BJ (cell line): Measurements from ENCODE around the gene DDA1. TPM values are rescaled to one million over a fixed set of nuclear protein-coding genes. Genes with fewer than 3 reads are reported as not detected.

Source experiments
- CTCF ChIA-PET: fragments of 350-600 bp; formaldehyde crosslinking; extraction: SDS; loops from one replicate; lab custom pipeline; 2021; ENCODE audit warnings: antibody characterized with exemption, inconsistent platforms; lab: Yijun Ruan, JAX
- POLR2A ChIA-PET: fragments of 300-600 bp; sonication (Branson Sonifier 250); formaldehyde crosslinking; extraction: SDS; loops from one replicate; lab custom pipeline; 2021; ENCODE audit warnings: antibody characterized with exemption; lab: Charles Lee
- DNase-seq: peaks from one replicate; pipeline ENCODE4 v3.0.0-alpha.2; 2011; ENCODE audit warnings: low read depth
- H3K27me3 ChIP-seq: 2 replicates; pipeline ENCODE4 v1.6.0; 2011; ENCODE audit warnings: low read length; ENCODE audit not compliant: control insufficient read depth, insufficient read depth
- H3K36me3 ChIP-seq: 2 replicates; pipeline ENCODE4 v1.5.1; 2011; ENCODE audit warnings: low read length; ENCODE audit not compliant: control insufficient read depth, insufficient read depth
- H3K4me3 ChIP-seq: 2 replicates; pipeline ENCODE4 v1.5.1; 2011; ENCODE audit warnings: low read depth, mild to moderate bottlenecking, control low read depth, low read length
- polyA plus RNA-seq: library from polyadenylated mRNA; depleted of rRNA; stranded (reverse); fragments of >200 nt; gene quantifications from 2 replicates; pipeline ENCODE4 v1.2.3, GENCODE V29; 2011
- TF ChIP-seq, protein P1 (sequence below): IDR thresholded peaks from 2 replicates; pipeline ENCODE4 v1.5.1; 2011; ENCODE audit warnings: low read depth, mild to moderate bottlenecking, control low read depth, inconsistent platforms, low read length, moderate library complexity; ENCODE audit not compliant: insufficient read depth

DDA1 gene
- polyA plus RNA-seq, 1 experiment, result 52.7 TPM

DNA sequence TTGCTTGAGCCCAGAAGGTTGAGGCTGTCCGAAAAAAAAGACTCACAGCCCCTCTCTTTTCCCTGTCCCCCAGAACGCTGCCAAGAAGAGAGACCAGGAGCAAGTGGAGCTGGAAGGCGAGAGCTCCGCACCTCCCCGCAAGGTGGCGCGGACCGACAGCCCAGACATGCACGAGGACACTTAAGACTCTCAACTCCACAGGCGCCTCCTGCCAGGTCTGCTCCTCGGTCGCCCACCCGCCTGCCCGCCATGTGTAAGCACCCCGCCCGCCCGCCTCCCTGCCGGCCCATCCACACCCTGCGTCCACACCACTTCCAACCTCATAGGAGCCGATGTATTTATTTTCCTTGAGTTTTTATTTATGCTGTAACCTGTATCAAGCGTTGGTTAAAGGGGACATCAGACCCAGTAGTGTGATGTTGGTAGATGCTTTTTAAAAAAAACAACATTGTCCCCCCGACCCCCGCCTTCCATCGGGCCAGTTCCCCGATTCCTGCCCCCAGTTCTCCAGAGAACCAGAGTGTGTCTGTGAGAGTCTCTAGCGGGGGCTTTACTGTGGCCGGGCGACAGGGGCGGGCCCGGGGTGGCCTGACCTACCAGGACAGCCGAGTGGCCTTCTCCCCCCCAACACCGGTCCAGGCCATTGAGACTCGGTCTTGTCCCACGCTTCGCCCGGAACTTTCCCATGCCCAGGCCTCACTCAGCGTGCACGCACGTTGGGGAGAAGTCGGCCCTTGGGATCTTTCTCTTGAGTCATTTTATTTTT is 10.3 kb downstream of the DDA1 start:
- POLR2A ChIA-PET, result no interaction called here
- TF ChIP-seq, protein P1, sequence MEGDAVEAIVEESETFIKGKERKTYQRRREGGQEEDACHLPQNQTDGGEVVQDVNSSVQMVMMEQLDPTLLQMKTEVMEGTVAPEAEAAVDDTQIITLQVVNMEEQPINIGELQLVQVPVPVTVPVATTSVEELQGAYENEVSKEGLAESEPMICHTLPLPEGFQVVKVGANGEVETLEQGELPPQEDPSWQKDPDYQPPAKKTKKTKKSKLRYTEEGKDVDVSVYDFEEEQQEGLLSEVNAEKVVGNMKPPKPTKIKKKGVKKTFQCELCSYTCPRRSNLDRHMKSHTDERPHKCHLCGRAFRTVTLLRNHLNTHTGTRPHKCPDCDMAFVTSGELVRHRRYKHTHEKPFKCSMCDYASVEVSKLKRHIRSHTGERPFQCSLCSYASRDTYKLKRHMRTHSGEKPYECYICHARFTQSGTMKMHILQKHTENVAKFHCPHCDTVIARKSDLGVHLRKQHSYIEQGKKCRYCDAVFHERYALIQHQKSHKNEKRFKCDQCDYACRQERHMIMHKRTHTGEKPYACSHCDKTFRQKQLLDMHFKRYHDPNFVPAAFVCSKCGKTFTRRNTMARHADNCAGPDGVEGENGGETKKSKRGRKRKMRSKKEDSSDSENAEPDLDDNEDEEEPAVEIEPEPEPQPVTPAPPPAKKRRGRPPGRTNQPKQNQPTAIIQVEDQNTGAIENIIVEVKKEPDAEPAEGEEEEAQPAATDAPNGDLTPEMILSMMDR, result no peak
- DNase-seq, result no peak
- H3K36me3 ChIP-seq, result peaks cover 22% of the 10 kb centered on the region
- CTCF ChIA-PET, result interaction anchor here (0.6 kb wide), 1 partner anchor 14 kb away, joined by 3 read pairs; no protein-coding TSS in a partner anchor
- H3K27me3 ChIP-seq, result no peaks in the 10 kb centered on the region
- H3K4me3 ChIP-seq, result no peak overlapping the region

DNA sequence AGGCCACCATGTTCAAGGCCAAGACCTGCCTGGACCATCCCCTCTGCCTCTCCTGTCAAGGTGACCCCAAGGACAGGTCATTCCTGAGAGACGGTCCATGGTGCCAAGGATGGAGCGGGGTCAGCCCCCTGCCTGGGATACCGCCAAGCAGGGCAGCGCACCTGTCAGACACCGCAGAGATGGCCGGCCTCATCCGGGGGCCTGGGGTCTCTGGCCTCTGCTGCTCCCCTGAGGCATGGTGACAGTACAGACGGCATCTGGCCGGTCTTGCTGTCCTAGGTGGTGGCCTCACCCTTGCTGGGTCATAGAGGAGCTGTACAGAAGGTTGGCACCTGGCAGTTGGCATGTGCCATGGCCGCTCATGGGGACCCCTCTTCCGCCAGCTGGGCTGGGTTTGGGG is 11.1 kb downstream of the DDA1 start:
- peaks cover 19% of the 10 kb centered on the region for H3K36me3 ChIP-seq
- H3K27me3 ChIP-seq, result no peaks in the 10 kb centered on the region
- POLR2A ChIA-PET, result no interaction called here

DNA sequence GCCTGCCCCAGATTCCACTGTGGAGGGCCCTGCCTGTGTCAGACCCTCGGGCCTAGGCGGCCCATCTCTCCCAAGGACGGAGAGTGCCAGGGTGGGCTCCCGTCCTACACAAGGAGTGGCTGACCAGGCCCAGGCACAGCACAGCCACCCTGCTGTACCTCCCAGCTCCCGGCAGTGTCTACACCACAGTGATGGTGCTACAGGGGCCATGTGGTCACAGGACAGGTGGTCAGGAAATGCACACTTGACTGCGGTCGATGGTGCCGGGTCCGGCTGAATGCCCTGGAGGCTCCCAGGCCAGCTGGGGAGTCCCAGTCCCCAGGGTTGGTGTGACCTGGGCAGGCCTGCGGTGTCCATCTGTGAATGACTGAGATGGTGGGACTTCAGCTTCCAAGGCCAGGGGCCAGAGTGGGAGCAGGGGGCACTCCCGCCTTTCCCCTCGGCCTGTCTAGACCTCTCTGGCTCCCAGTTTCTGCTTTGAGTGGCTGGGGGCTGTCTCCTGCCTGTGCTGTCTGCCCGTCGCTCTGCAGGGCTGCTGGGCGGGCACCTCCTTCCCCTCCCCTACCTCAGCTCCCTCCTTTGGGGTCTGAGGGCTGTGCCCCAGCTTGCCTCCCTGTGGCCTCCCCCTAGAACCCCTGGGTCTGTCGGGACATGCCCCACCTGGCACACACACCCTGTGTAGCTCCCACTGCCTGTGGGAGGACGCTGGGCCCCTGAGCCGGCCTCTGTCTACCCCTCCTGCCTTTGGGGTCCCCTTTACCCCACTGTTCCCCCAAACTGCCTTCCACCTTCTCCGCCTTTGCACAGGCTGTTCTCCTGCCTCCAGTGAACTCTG is 12.5 kb downstream of the DDA1 start:
- Histone ChIP-seq H3K27me3 (no peaks in the 10 kb centered on the region), H3K36me3 (peaks cover 14% of the 10 kb centered on the region), H3K4me3 (no peak overlapping the region)
- CTCF ChIA-PET, result no interaction called here
- no peak for DNase-seq
- POLR2A ChIA-PET, result interaction anchor here (0.5 kb wide), 1 partner anchor 10 kb away, joined by 3 read pairs; no protein-coding TSS in a partner anchor
- TF ChIP-seq, protein P1, result no peak

More for the DNA sequence above, 11.1 kb downstream of the DDA1 start:
- CTCF ChIA-PET, result interaction anchor here (0.6 kb wide), 1 partner anchor 66 kb away, joined by 3 read pairs; no protein-coding TSS in a partner anchor
- no peak overlapping the region for H3K4me3 ChIP-seq
- TF ChIP-seq, protein P1, result no peak
- no peak for DNase-seq

DNA sequence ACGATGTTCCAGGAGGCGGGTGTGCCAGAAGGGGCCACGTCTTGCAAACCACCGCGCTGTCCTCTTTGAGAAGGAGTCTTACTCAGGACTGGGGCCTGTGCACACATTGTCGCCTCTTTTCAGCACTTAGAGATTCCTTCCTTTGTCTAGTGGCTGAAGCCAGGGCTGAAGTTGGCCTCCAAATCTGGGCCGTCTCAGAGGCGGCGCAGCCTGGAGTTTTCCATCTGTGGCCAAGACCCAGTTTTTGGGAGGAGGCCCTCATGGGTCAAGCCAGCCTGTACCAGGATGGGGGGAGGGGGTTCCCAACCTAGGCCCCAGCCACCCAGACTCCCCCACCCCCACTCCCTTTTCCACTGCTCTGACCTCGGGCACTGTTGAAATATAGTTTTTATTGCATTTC is 13.5 kb downstream of the DDA1 start:
- POLR2A ChIA-PET, result no interaction called here

More for the DNA sequence above, 13.5 kb downstream of the DDA1 start:
- no peak for DNase-seq
- TF ChIP-seq, protein P1, result no peak
- CTCF ChIA-PET, result no interaction called here
- Histone ChIP-seq H3K4me3 (no peak overlapping the region), H3K27me3 (no peaks in the 10 kb centered on the region), H3K36me3 (peaks cover 14% of the 10 kb centered on the region)
